Measurements from ENCODE around the gene NOS1AP. TPM values are rescaled to one million over a fixed set of nuclear protein-coding genes. Genes with fewer than 3 reads are reported as not detected.

The NOS1AP gene
- total and polyA plus RNA-seq, 2 donors from 2014 or later: 0.47 to 10.7 TPM

DNA sequence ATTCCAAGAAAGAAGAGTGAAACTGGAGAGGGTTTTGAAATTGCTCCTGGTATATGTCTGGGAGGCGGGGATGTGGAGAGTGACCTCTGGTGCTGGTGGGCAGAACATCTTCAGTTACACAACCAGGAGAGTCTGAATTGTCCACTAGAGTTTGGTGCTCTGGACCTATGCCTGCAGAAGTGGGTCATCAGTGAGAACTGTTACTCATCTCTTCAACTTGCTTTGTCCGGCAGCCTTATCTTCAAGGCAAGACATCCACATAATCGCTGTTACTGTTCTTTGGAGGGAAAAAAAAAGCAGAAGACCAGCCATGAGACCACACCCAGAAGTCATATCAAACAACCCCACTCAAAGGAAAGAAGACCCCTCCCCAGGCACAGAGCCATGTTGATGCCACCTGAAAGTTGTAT lies 327.6 kb downstream of the NOS1AP start:
- no peaks in the 10 kb centered on the region for H3K9me3 ChIP-seq (ENCODE audit: control insufficient read depth in 2 of 3, insufficient read depth in 1 of 3, low read length in 3 of 3)
- DNase-seq (no peak), FAIRE-seq (no peak)
- no peaks in the 10 kb centered on the region for H3K4me1 ChIP-seq (ENCODE audit: control insufficient read depth in 2 of 3, insufficient read depth in 2 of 3, low read depth in 1 of 3, low read length in 3 of 3)
- TF ChIP-seq, protein P1, sequence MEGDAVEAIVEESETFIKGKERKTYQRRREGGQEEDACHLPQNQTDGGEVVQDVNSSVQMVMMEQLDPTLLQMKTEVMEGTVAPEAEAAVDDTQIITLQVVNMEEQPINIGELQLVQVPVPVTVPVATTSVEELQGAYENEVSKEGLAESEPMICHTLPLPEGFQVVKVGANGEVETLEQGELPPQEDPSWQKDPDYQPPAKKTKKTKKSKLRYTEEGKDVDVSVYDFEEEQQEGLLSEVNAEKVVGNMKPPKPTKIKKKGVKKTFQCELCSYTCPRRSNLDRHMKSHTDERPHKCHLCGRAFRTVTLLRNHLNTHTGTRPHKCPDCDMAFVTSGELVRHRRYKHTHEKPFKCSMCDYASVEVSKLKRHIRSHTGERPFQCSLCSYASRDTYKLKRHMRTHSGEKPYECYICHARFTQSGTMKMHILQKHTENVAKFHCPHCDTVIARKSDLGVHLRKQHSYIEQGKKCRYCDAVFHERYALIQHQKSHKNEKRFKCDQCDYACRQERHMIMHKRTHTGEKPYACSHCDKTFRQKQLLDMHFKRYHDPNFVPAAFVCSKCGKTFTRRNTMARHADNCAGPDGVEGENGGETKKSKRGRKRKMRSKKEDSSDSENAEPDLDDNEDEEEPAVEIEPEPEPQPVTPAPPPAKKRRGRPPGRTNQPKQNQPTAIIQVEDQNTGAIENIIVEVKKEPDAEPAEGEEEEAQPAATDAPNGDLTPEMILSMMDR (IDR thresholded peaks at IDR 0.05; ENCODE audit: borderline replicate concordance, extremely low read depth, insufficient read depth): no peak
- H3K27ac ChIP-seq (ENCODE audit: low read depth in 2 of 2, low read length in 2 of 2): no peak overlapping the region
- no peak overlapping the region for H3K4me3 ChIP-seq (ENCODE audit: low read length in 3 of 3)
- no peak overlapping the region for H3K9ac ChIP-seq (ENCODE audit: low read length in 3 of 3)
- intact Hi-C loops (cut with DNase I): no loop called here
- H3K36me3 ChIP-seq (ENCODE audit: control insufficient read depth in 2 of 3, insufficient read depth in 3 of 3, low read length in 3 of 3): no peaks in the 10 kb centered on the region
- H3K27me3 ChIP-seq (ENCODE audit: control insufficient read depth, insufficient read depth, low read length): no peaks in the 10 kb centered on the region

DNA sequence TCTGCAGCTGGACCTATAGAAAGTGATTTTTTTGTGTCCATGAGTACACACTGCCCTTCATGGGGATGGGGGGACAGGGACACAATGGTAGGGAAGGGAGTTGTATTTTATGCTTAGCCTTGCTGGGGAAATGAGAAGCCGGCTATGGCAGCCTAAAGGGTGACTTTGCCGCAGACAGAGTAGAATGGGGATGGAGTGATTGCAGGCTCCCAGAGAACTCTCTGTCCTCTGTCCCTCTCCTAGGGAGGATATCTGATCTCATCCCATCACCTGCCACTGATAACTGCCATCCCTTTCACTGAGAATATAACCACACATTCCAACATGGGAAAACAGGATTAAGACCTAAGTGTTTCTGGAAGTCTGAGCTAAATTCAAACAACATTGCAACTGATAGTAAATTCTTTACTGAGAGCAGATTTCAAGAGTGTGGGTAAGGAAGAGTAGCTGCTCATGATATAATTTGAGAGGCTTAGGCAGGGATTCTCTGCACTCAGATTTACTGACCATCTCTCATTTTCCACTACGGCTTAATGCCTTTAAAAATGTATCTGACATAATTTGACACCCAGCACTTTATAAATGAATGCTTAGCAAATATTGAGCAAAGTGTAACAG lies 328.6 kb downstream of the NOS1AP start:
- Histone ChIP-seq H3K9me3 (ENCODE audit: control insufficient read depth in 2 of 3, insufficient read depth in 1 of 3, low read length in 3 of 3) (no peaks in the 10 kb centered on the region), H3K27me3 (ENCODE audit: control insufficient read depth, insufficient read depth, low read length) (no peaks in the 10 kb centered on the region), H3K4me3 (ENCODE audit: low read length in 3 of 3) (no peak overlapping the region), H3K36me3 (ENCODE audit: control insufficient read depth in 2 of 3, insufficient read depth in 3 of 3, low read length in 3 of 3) (no peaks in the 10 kb centered on the region), H3K9ac (ENCODE audit: low read length in 3 of 3) (no peak overlapping the region), H3K27ac (ENCODE audit: low read depth in 2 of 2, low read length in 2 of 2) (no peak overlapping the region), H3K4me1 (ENCODE audit: control insufficient read depth in 2 of 3, insufficient read depth in 2 of 3, low read depth in 1 of 3, low read length in 3 of 3) (no peaks in the 10 kb centered on the region)
- TF ChIP-seq, protein P1 (IDR thresholded peaks at IDR 0.05; ENCODE audit: borderline replicate concordance, extremely low read depth, insufficient read depth): no peak
- FAIRE-seq: no peak
- intact Hi-C loops (cut with DNase I): no loop called here
- no peak for DNase-seq

DNA sequence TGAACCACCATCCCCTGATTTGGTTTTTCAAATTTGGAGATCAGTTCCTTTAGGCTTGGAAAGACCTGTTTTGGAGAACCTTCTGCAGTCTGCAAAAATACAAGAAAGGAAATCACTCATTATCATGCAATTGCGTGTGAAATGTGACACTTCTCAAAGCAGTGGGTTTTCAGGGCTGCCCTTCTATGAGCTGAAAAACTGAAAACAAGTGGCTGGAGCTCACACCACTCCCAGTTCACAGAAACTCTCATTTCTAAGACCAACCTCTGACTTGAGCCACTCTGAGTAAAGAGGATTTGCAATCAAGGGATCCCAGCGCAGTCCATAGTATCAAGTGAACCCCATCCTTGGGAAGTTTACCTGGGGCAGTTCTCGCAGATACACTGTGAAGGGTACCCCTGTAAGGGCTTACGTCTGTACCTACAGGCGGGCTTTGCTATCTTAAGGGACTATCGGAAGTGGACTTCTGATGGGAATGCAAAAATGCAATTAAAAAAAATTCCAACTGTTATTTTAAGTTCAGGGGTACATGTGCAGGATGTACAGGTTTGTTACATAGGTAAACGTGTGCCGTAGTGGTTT lies 329.6 kb downstream of the NOS1AP start:
- intact Hi-C loops (cut with DNase I): no loop called here
- no peaks in the 10 kb centered on the region for H3K36me3 ChIP-seq (ENCODE audit: control insufficient read depth in 2 of 3, insufficient read depth in 3 of 3, low read length in 3 of 3)
- H3K9me3 ChIP-seq (ENCODE audit: control insufficient read depth in 2 of 3, insufficient read depth in 1 of 3, low read length in 3 of 3): no peaks in the 10 kb centered on the region
- FAIRE-seq (no peak), DNase-seq (no peak)
- H3K27me3 ChIP-seq (ENCODE audit: control insufficient read depth, insufficient read depth, low read length): no peaks in the 10 kb centered on the region
- no peak overlapping the region for H3K4me3 ChIP-seq (ENCODE audit: low read length in 3 of 3)
- no peaks in the 10 kb centered on the region for H3K4me1 ChIP-seq (ENCODE audit: control insufficient read depth in 2 of 3, insufficient read depth in 2 of 3, low read depth in 1 of 3, low read length in 3 of 3)
- H3K9ac ChIP-seq (ENCODE audit: low read length in 3 of 3): no peak overlapping the region
- TF ChIP-seq, protein P1 (IDR thresholded peaks at IDR 0.05; ENCODE audit: borderline replicate concordance, extremely low read depth, insufficient read depth): no peak
- H3K27ac ChIP-seq (ENCODE audit: low read depth in 2 of 2, low read length in 2 of 2): no peak overlapping the region
